K562 (cell line): ENCODE results near the gene CAPZB. TPM values are rescaled to one million over a fixed set of nuclear protein-coding genes. Genes with fewer than 3 reads are reported as not detected.

Experiments
- ATAC-seq: fragments of 200-7000 bp; cut with Tn5 transposase; 3 replicates; pipeline ENCODE4 v1.9.1; 2020; ENCODE audit warnings: moderate library complexity
- BruUV-seq: library from RNA; stranded (reverse); fragments of 400-500 nt; replicated peaks from 2 replicates; lab custom pipeline; 2021; lab: Mats Ljungman, UMichigan
- CTCF ChIA-PET: fragments of 300-600 bp; formaldehyde crosslinking; extraction: SDS; loops from one replicate; lab custom pipeline; 2021; ENCODE audit warnings: low intra/inter-chr PET ratio; lab: Yijun Ruan, JAX
- POLR2A ChIA-PET: fragments of 300-600, 350-650 bp; sonication (Branson Sonifier 250); formaldehyde crosslinking; extraction: SDS; loops from one replicate; lab custom pipeline; 2021; ENCODE audit warnings: antibody characterized with exemption, inconsistent platforms; lab: Yijun Ruan, JAX
- DNase-seq, 4 experiments: peaks; one replicate each; pipeline versions ENCODE4 v3.0.0 to v3.0.0-alpha.2; 2011 to 2018; ENCODE audit warnings: low spot score in 3 of 4, mixed read lengths in 3 of 4; ENCODE audit errors: extremely low read depth in 1 of 4
- FAIRE-seq: peaks from 2 replicates; lab custom pipeline; 2011; peaks lifted over from hg19 to GRCh38; lab: Jason Lieb, UNC
- H2AFZ ChIP-seq: 2 replicates; pipeline ENCODE4 v1.6.0; 2011; ENCODE audit warnings: low read depth, low read length, control low read depth, inconsistent platforms
- H3K27ac ChIP-seq: fragments of 200-600 bp; 3 replicates; pipeline ENCODE4 v1.8.0; 2011; ENCODE audit warnings: low read depth, mild to moderate bottlenecking, control low read depth, inconsistent platforms, low read length, moderate library complexity, mixed read lengths; ENCODE audit errors: extremely low read depth
- H3K27me3 ChIP-seq, 2 experiments: fragments of 300-600 bp in 1 of 2; 2 replicates in 1 of 2; 3 replicates in 1 of 2; pipeline versions ENCODE4 v1.6.0 to v1.8.0; 2011; ENCODE audit warnings: inconsistent platforms in 2 of 2, low read length in 2 of 2, mild to moderate bottlenecking in 1 of 2, mixed read lengths in 1 of 2, moderate library complexity in 1 of 2; ENCODE audit not compliant: control insufficient read depth in 2 of 2, insufficient read depth in 2 of 2
- H3K36me3 ChIP-seq: fragments of 300-600 bp; 3 replicates; pipeline ENCODE4 v1.8.0; 2011; ENCODE audit warnings: mild to moderate bottlenecking, low read length, inconsistent platforms; ENCODE audit not compliant: control insufficient read depth, insufficient read depth
- H3K4me1 ChIP-seq, 2 experiments: fragments of 200-600 bp in 1 of 2; replicated peaks in 1 of 2; 2 replicates in 1 of 2; 3 replicates in 1 of 2; pipeline versions ENCODE4 v1.5.1 to v1.8.0; 2011; ENCODE audit warnings: inconsistent platforms in 2 of 2, low read length in 2 of 2, mild to moderate bottlenecking in 1 of 2, mixed read lengths in 1 of 2, moderate library complexity in 1 of 2; ENCODE audit not compliant: control insufficient read depth in 2 of 2, insufficient read depth in 2 of 2
- H3K4me2 ChIP-seq: 2 replicates; pipeline ENCODE4 v1.6.1; 2011; ENCODE audit warnings: low read length, control low read depth, inconsistent platforms, mixed read lengths; ENCODE audit not compliant: insufficient read depth
- H3K4me3 ChIP-seq: fragments of 200-600 bp; sonication (generic), shearing (Covaris generic); 2 replicates; pipeline ENCODE4 v1.5.1; 2016; ENCODE audit warnings: control low read depth, inconsistent platforms
- H3K79me2 ChIP-seq: fragments of 200-600 bp; 3 replicates; pipeline ENCODE4 v1.8.0; 2011; ENCODE audit warnings: low read length, inconsistent platforms; ENCODE audit not compliant: control insufficient read depth, insufficient read depth
- H3K9ac ChIP-seq, 2 experiments: 2 replicates each; pipeline versions ENCODE4 v1.6.0 to v1.6.1; 2011; ENCODE audit warnings: low read depth in 2 of 2, low read length in 2 of 2, control low read depth in 1 of 2, inconsistent platforms in 1 of 2, mild to moderate bottlenecking in 1 of 2, mixed read lengths in 1 of 2; ENCODE audit not compliant: insufficient read depth in 1 of 2
- H3K9me1 ChIP-seq: one replicate; pipeline ENCODE4 v1.6.0; 2011; ENCODE audit warnings: inconsistent platforms, mild to moderate bottlenecking, low read length, moderate library complexity; ENCODE audit not compliant: control insufficient read depth, insufficient read depth
- H3K9me3 ChIP-seq: replicated peaks from 2 replicates; pipeline ENCODE4 v1.5.1; 2011; ENCODE audit warnings: low read depth, low read length, inconsistent platforms; ENCODE audit not compliant: control insufficient read depth, insufficient read depth
- H4K20me1 ChIP-seq: replicated peaks from 2 replicates; pipeline ENCODE4 v1.6.1; 2011; ENCODE audit warnings: low read length, inconsistent platforms, mixed read lengths; ENCODE audit not compliant: control insufficient read depth, insufficient read depth
- GMEB1 ChIP-seq: fragments of 250-450 bp; sonication (Bioruptor Pico); IDR thresholded peaks from 2 replicates; pipeline ENCODE4 v1.4.0; 2020; ENCODE audit warnings: mild to moderate bottlenecking
- IRF2 ChIP-seq: sonication (generic); formaldehyde crosslinking; IDR thresholded peaks from 2 replicates; pipeline ENCODE4 v1.8.1; 2022; ENCODE audit warnings: mild to moderate bottlenecking, missing genetic modification reagents
- ZNF253 ChIP-seq: fragments of 250-450 bp; sonication (Bioruptor Pico); conservative IDR thresholded peaks from 2 replicates; pipeline ENCODE4 v1.6.1; 2021; ENCODE audit warnings: mild to moderate bottlenecking
- ZNF778 ChIP-seq: fragments of 450-650 bp; formaldehyde crosslinking; IDR thresholded peaks from 2 replicates; pipeline ENCODE4 v1.4.0; 2020; ENCODE audit warnings: mild to moderate bottlenecking, moderate library complexity
- WGBS: fragments of 100-300 bp; shearing (Covaris generic); methylation state at CpG from one replicate; pipeline ENCODE4 v1.1.6; 2016; ENCODE audit warnings: low coverage, mixed read lengths; ENCODE audit not compliant: insufficient coverage; ENCODE audit errors: missing lambda C conversion rate; 5-methylcytosine and 5-hydroxymethylcytosine counted together
- in situ Hi-C: fragments of 300-500 bp; cut with MboI; formaldehyde crosslinking; loops from 4 replicates; pipeline ENCODE4 v1.15.0; 2018; ENCODE audit warnings: inconsistent platforms, mixed read lengths
- intact Hi-C: fragments of 100-400 bp; cut with micrococcal nuclease; formaldehyde crosslinking; loops from 2 replicates; pipeline ENCODE4 v1.14.2; 2022
- polyA plus RNA-seq, 8 experiments: library from polyadenylated mRNA; depleted of rRNA in 4 of 8; stranded (reverse) in 5 of 8; unstranded in 3 of 8; fragments of >200 nt; fragmentation: Nextera tagmentation in 2 of 8; fragmentation: Illumina TruSeq in 1 of 8; extraction: Ambion mirVana in 2 of 8; extraction: Trizol in 1 of 8; gene quantifications; 2 replicates each; pipeline versions ENCODE4 v1.2.1 to v1.2.3, GENCODE V29; 2011 to 2014; ENCODE audit warnings: inconsistent platforms in 1 of 8, missing spikeins in 1 of 8
- total RNA-seq, 7 experiments: library from RNA; depleted of rRNA in 6 of 7; stranded (reverse); fragments of >200 nt in 6 of 7; fragmentation: Illumina TruSeq in 2 of 7; extraction: Trizol in 2 of 7; gene quantifications; 2 replicates each; pipeline versions ENCODE4 v1.2.1 to v1.2.3, GENCODE V29; 2011 to 2021; ENCODE audit warnings: low replicate concordance in 1 of 7

Gene CAPZB
- total and polyA plus RNA-seq, 9 of the 15 experiments (the other 6 are each of a cell fraction or from before 2014, with no cell fraction given), result 57.6 to 297 (median 125) TPM

DNA sequence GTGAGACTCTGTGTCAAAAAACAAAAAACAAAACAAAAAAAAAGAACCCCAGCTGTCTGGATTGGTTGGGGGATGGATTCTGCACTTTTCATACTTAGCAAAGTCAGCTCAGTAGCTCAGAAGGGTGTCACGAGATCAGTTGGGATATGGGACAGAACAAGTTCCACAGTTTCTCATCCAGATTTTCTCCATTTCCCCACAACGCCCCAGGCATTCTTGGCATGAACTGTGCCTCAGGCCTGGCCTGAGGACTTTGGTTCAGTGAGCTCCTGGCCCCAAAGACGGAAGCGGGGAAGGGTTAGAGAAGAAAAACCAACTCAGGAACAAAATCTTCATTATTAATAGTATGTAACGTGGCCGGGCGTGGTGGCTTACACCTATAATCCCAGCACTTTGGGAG is 175.3 kb downstream of the CAPZB start:
- H3K9ac ChIP-seq, result peak overlapping the region in 1 of 2 experiments; percentile 41; a peak in 1 of 4 replicates
- no peak overlapping the region for H2AFZ ChIP-seq
- H4K20me1 ChIP-seq, result no peaks in the 10 kb centered on the region; the same call in 1 of the 2 replicates
- peaks cover 51% of the 10 kb centered on the region for H3K36me3 ChIP-seq
- H3K27me3 ChIP-seq, result no peaks in the 10 kb centered on the region
- no peak overlapping the region for H3K4me2 ChIP-seq
- in situ Hi-C loops, result no loop called here
- H3K4me3 ChIP-seq, result no peak overlapping the region
- intact Hi-C loops, result loop anchor here (5.0 kb wide), 1 partner anchor 58 kb away; the partner anchor contains the start of genes EMC1 and MRTO4
- POLR2A ChIA-PET, result interaction anchor here (0.6 to 4.0 kb wide), 5 partner anchors 14 to 287 kb away, joined by 3 to 19 read pairs (median 3); a partner anchor contains a TSS
- H3K9me1 ChIP-seq, result peaks cover 2% of the 10 kb centered on the region
- TF ChIP-seq IRF2 (no peak), ZNF778 (CRISPR knock-in tag) (no peak), ZNF253 (CRISPR knock-in tag) (no peak), GMEB1 (CRISPR knock-in tag) (no peak)
- CTCF ChIA-PET, result no interaction called here
- 93% methylated on average over 7 of the region's 7 CpGs for WGBS
- peaks cover 42% of the 10 kb centered on the region for H3K79me2 ChIP-seq
- DNase-seq, result no peak
- H3K9me3 ChIP-seq, result no peaks in the 10 kb centered on the region
- no peak for FAIRE-seq
- peaks cover 30 to 50% of the 10 kb centered on the region in 2 experiments for H3K4me1 ChIP-seq
- H3K27ac ChIP-seq, result no peak overlapping the region
- no TSS peak for BruUV-seq
- ATAC-seq, result no peak
